Measurements from ENCODE around the gene DSN1. TPM values are rescaled to one million over a fixed set of nuclear protein-coding genes. Genes with fewer than 3 reads are reported as not detected.

The DSN1 gene
- total RNA-seq, 1 donor: 16.8 TPM

GRCh38 chr20:36712775-36713174 lies 60.8 kb downstream of the DSN1 start:
- H3K4me3 ChIP-seq (ENCODE audit: low read depth, low read length): no peak overlapping the region
- no peak for DNase-seq (ENCODE audit: low read depth)
- TF ChIP-seq CTCF (IDR thresholded peaks at IDR 0.05; ENCODE audit: insufficient read depth, low read depth, low read length): no peak

- H3K4me3 ChIP-seq (ENCODE audit: low read depth, low read length): no peak overlapping the region
- TF ChIP-seq CTCF (IDR thresholded peaks at IDR 0.05; ENCODE audit: insufficient read depth, low read depth, low read length): no peak
- no peak for DNase-seq (ENCODE audit: low read depth)
Observed at GRCh38 chr20:36709126-36709525, 64.4 kb downstream of the DSN1 start.

GRCh38 chr20:36703530-36703929 lies 70.0 kb downstream of the DSN1 start:
- TF ChIP-seq CTCF (IDR thresholded peaks at IDR 0.05; ENCODE audit: insufficient read depth, low read depth, low read length): no peak
- no peak overlapping the region for H3K4me3 ChIP-seq (ENCODE audit: low read depth, low read length)
- DNase-seq (ENCODE audit: low read depth): no peak

Other genes starting within 250 kb of the DSN1 start
- 184 and 195 TPM in 2 replicates for gene MYL9, start 232.2 kb downstream of the DSN1 start, total RNA-seq
- 10.3 and 10.4 TPM in 2 replicates for gene TGIF2, start 200.2 kb downstream of the DSN1 start, total RNA-seq
- 67.3 and 103 TPM in 2 replicates for gene RAB5IF, start 168.0 kb downstream of the DSN1 start, total RNA-seq
- not detected in 2 replicates for gene SLA2, start 127.6 kb downstream of the DSN1 start, total RNA-seq
- 18.0 and 30.7 TPM in 2 replicates for gene NDRG3, start 27.7 kb downstream of the DSN1 start, total RNA-seq
- gene TLDC2, start 102.4 kb upstream of the DSN1 start, total RNA-seq: 0.32 TPM in 1 of 2 replicates, not detected in the other
- gene SAMHD1, start 177.9 kb upstream of the DSN1 start, total RNA-seq: 39.9 and 75.1 TPM in 2 replicates

Measured in fibroblast of villous mesenchyme (primary cell).